HG03442 (cell line): Measurements from ENCODE around the gene BCAR3.

ENCODE experiments used
- ATAC-seq: cut with Tn5 transposase; IDR thresholded peaks from one replicate; pipeline ENCODE4 v1.9.1; 2021; ENCODE audit warnings: mild to moderate bottlenecking, moderate library complexity; ENCODE audit not compliant: unreplicated experiment

Gene BCAR3

GRCh38 chr1:93581917-93582850, 99.5 kb downstream of the BCAR3 start:
- ATAC-seq = no peak

DNA sequence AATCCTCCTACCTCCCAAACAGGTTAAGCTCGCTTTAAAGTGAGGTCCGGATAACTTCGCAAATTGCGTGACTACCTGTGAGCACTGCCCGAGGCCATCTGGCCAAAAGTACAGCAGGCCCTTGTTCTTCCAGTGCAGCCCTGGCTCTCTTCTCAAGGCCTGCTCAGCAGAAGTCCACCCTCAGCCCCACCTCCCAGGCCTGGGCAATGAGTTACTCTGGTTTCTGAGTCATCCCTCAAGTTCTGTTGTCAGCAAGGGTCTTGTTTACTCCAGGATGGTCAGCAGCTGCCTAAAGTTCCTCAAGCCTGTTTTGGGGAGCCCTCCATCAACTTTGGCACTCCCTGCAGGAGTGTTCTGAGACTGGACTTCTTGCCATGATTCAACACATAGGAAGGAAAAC, 101.7 kb downstream of the BCAR3 start:
- ATAC-seq = no peak

GRCh38 chr1:93578911-93579825, 102.5 kb downstream of the BCAR3 start:
- no peak for ATAC-seq

- no peak for ATAC-seq
These were observed 103.2 kb downstream of the BCAR3 start for GRCh38 chr1:93578433-93578830.

DNA sequence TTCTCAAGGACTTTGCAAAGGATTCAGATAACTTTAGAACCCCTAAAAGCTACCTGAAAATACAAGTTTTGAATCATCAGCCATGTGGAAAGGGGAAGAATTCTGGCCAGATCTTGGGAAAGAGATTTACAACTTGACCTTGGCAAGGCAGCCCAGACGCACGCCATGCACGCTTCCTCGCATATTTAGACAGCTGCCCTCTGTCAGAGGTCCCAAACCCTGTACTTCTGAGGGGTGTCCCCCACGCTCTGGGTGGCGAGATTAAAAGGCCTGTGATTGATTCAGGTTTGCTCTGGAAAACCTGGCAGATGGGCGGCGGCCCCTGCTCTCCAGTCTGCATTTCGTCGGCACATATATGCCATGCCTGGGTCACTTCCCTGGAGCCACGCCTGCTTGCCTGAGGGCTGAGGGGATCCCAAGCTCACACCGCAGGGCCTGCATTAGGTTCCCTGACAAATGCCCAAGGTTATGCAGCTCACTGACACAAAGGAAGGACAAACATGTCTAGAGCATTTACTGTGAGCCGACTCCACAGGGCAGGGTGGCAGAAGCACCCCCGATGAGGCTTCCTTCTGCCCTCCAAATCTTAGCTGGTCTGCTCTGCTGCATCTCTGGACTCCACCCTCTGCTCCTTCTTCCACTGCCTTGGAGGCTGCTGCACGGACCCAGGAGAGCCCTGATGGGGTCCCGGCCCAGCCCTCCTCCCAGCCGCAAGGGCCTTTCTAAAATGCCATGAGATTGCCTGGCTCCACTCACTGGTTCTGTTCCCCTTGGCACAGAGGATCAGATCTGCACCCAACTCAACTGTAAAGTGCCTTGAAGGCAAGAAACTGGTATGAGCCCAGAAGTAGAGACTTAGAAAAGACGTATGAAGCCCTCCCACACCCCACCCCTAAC, 103.9 kb downstream of the BCAR3 start:
- ATAC-seq = no peak

DNA sequence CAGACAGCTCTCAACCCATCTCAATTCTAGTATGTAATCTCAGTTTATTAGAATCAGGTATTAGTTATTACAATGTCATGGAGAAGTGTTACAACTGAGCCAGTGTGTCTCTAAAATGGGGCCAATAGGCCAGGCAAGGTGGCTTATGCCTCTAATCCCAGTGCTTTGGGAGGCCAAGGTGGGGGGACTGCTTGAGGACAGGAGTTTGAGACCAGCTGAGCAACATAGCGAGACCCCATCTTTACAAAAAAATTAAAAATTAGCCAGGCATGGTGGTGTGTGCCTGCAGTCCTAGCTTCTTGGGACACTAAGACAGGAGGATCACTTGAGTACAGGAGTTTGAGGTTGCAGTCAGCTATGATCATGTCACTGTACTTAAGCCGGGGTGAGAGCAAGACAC, 104.9 kb downstream of the BCAR3 start:
- no peak for ATAC-seq

- ATAC-seq = no peak
These were observed 105.3 kb downstream of the BCAR3 start for GRCh38 chr1:93576346-93576745.

DNA sequence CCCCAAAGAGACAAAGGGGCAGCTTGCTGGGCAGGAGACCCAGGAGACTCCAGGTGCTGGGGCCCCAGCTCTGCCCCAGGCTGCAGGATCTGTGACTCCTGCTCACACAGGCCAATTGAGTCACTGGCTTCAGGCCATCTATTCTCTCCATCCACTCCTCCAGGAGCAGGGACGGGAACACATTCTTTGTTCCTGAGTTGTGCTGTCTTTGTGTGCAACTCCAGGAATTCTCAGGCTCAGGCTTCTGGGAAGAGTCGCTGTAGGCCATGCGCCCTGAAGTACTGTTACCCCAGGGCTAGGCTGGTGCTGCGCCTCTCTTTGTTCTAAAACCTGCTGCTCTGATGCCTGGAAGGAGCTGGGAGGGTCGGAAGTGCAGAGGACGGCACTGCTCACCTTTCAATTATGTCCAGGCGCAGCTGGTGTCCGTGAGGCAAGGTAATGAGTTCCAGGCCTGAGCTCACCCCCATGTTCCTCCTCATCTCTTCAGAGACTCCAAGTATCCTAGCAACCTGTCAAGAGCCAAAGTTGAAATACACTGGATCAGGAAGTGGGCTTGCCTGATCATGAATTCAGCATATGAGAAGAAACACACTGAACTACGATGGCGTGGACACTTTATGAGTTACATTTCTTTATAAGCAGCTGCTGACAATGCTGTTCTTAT, 105.9 kb downstream of the BCAR3 start:
- ATAC-seq = no peak

- ATAC-seq = no peak
These were observed 106.6 kb downstream of the BCAR3 start for GRCh38 chr1:93574991-93575390.

DNA sequence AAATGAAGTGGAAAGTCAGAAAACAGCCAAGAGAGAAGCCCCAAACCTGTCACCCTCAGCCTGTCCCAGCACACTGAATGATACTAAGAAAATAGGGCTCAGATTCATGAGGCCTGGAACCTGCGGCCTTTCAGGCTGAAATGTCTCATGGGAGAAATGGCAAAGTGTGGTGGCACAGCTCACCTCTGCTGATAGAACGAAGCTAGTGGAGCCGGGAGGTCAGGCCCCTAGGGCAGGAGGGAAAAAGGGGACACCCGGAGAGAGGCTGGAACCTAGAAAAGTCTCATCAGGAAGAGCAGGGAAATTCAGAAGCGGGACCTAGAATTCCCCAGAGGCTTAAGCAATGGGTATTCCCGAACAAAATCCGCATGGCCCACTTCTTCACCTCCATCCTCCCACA, 107.1 kb downstream of the BCAR3 start:
- no peak for ATAC-seq

DNA sequence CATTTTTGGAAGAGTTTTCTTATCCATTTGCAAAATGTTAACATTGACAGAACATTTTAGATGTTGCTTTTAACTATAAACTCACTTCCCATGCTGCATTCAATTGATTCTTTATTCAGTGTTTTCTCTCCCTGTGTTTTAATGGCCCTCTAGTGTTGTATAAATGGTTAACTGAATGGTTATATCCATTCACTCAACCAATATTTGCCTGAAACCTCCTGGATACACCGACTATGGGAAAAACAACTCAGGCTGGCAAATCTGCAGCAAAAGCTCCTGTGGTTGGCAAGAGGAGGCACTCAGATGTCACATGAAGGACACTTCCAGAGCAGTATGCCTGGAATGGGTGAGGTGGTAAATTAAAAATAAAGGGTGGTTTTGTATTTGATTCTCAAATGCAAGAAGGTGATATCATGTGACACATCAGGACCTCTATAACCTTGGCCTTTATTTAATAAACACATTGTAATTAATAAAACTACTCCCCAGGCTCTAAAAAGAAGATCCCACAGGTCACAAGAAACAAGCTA, 107.6 kb downstream of the BCAR3 start:
- no peak for ATAC-seq

- ATAC-seq = no peak
These were observed 109.9 kb downstream of the BCAR3 start for GRCh38 chr1:93571623-93572310.

DNA sequence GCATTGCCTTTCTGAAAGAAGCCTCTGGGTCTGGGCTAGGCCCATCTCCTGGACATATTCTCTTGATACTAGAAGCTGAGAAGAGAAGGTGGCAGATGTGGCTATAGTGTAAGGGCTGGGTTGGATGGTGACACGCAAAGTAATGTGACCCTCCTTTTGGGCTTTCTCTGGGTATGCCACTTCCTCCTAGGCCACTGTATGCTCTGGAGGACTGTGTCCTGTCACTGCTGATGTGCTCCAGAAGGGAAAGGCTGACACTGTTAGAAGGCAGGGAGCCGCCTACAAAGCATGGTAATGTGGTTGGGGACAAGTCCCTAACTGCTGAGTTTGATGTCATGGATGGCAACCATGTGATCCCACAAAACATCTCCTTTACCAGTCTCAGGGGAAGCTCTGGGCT, 112.1 kb downstream of the BCAR3 start:
- no peak for ATAC-seq

GRCh38 chr1:93567255-93567918, 114.2 kb downstream of the BCAR3 start:
- no peak for ATAC-seq

GRCh38 chr1:93566227-93566626, 115.4 kb downstream of the BCAR3 start:
- no peak for ATAC-seq

DNA sequence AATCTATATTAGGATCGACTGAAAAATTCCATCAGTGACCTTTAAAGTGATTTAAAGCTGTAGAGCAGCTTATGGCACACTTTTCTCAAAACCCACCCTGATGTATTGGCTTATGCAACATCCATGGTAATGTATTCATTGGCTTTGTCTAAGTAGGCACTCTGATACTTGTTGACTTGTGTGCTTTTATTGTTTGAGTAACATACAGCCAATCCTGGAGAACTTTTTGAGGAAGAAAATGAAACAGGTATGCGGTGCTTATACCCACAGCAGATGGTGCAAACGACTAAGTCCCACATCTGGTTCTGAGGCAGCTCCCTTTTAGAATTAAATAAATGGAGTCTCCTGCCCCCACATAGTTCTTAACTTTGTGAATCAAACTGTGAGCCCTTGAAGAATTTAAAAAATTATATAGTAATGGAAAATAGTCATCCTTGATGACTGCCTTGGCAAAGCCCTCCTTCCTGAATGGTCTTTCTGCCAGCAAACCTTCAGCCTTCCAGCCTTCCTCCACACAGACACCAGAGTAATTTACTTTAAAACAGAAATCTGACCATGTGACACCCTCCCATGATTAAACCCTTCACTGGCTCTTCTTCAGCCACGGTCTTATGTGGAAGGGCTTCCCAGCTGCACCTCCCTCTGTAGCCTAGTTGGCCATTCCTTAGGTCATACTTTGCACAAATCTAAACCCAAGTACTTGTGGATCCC, 116.0 kb downstream of the BCAR3 start:
- ATAC-seq = no peak

- ATAC-seq = no peak
These were observed 121.9 kb downstream of the BCAR3 start for GRCh38 chr1:93559695-93560094.

DNA sequence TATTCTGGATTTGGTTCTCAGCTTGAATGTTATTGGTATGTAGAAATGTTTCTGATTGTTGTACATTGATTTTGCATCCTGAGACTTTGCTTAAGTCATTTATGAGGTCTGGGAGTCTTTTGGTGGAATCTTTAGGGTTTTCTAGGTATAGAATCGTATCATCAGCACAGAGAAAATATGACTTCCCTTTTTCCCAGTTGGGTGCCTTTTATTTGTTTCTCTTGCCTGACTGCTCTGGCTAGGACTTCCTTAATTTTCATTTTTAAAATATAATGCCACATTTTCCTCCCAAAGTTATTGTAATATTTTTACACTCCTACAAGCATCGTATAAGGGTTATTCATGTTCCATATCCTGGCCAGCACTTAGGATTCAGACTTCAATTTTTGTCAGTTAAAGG, 122.6 kb downstream of the BCAR3 start:
- no peak for ATAC-seq
